ENCODE data around the gene SPPL2C.

SPPL2C gene

DNA sequence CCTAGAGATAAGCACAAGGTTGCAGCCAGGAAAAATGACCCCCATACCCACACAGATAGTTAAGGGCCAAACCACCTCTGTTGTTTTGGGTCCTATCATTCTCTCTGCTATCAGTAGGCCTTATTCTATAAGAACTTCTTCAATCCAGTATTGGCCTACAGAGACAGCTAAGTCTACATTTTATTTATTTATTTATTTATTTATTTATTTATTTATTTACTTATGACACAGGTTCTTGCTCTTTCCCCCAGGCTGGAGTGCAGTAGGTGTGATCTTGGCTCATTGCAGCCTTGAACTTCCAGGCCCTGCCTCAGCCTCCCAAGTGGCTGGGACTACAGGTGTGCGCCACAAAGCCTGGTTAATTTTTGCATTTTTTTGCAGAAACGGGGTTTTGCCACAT is 42.2 kb downstream of the SPPL2C start:
- no peak for DNase-seq (ENCODE audit: low spot score)

DNA sequence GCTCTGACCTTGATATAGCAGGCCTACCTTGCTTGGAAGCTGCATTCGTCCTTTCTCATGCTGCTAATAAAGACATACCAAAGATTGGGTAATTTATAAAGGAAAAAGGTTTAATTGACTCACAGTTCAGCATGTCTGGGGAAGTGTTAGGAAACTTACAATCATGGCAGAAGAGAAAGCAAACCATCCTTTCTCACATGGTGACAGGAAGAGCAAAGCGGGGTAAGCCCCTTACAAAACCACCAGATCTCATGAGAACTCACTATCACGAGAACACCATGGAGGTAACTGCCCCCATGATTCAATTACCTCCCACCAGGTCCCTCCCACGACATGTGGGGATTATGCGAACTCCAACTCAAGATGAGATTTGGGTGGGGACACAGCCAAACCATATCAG is 43.7 kb downstream of the SPPL2C start:
- DNase-seq (ENCODE audit: low spot score): no peak

DNA sequence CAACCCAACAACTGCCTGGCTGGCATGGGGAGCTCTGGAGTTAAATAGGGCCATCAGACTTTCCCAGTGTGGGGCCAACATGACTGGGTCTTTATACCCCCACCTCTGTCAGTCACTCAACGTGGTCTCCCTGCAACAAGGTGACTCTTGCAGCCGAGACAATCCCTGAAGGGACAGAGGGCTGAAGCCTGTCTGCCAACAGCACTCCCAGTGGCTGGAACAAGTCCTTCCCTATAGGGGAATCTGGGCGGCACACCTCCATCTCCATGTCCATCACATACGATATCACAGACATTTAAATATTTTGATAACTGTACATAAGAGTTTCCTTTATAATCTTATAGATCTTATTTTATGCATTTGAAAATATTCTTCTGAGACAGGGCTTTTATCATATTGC is 44.9 kb downstream of the SPPL2C start:
- DNase-seq (ENCODE audit: low spot score): no peak

DNA sequence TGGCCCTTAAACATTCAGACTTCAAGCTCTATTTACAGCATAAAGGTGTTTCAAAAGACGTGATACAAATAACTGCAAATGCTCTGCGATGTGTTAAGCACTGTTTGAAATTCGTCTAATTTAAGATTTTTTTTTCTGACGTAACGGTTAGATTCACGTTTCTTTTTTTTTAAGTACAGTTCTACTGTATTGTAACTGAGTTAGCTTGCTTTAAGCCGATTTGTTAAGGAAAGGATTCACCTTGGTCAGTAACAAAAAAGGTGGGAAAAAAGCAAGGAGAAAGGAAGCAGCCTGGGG is 49.0 kb downstream of the SPPL2C start:
- no peak for DNase-seq (ENCODE audit: low spot score)

DNA sequence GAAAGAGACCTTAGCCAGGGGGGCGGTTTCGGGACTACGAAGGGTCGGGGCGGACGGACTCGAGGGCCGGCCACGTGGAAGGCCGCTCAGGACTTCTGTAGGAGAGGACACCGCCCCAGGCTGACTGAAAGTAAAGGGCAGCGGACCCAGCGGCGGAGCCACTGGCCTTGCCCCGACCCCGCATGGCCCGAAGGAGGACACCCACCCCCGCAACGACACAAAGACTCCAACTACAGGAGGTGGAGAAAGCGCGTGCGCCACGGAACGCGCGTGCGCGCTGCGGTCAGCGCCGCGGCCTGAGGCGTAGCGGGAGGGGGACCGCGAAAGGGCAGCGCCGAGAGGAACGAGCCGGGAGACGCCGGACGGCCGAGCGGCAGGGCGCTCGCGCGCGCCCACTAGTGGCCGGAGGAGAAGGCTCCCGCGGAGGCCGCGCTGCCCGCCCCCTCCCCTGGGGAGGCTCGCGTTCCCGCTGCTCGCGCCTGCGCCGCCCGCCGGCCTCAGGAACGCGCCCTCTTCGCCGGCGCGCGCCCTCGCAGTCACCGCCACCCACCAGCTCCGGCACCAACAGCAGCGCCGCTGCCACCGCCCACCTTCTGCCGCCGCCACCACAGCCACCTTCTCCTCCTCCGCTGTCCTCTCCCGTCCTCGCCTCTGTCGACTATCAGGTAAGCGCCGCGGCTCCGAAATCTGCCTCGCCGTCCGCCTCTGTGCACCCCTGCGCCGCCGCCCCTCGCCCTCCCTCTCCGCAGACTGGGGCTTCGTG is 49.5 kb downstream of the SPPL2C start, which contains the start of gene MAPT:
Gene MAPT, plus strand, starts transcription at position 533 of the 763 bp plus-strand sequence. CDS start 67,784 bp downstream, outside the sequence.
- peak; percentile 99 for DNase-seq (ENCODE audit: low spot score)

DNA sequence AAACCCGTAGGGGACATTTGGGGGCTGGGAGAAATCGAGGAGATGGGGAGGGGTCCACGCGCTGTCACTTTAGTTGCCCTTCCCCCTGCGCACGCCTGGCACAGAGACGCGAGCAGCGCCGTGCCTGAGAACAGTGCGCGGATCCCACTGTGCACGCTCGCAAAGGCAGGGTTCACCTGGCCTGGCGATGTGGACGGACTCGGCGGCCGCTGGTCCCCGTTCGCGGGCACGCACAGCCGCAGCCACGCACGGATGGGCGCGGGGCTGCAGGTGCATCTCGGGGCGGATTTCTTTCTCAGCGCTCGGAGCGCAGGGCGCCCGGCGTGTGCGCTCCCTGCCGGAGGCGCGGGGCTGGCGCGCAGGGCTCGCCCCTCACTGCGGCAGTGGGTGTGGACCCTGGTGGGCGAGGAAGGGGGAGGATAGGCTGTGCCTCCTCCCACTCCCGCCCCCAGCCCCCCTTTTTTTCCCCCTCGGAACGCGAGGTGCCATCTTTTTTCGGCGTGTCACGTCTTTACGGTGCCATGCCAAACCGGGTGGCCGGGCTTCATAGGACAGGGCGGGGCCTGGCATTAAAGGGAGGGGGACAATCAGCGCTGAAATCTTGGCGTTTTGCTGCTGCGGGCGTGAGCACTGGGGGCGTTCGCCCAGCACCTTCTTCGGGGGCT is 50.8 kb downstream of the SPPL2C start:
- DNase-seq (ENCODE audit: low spot score): no peak

DNA sequence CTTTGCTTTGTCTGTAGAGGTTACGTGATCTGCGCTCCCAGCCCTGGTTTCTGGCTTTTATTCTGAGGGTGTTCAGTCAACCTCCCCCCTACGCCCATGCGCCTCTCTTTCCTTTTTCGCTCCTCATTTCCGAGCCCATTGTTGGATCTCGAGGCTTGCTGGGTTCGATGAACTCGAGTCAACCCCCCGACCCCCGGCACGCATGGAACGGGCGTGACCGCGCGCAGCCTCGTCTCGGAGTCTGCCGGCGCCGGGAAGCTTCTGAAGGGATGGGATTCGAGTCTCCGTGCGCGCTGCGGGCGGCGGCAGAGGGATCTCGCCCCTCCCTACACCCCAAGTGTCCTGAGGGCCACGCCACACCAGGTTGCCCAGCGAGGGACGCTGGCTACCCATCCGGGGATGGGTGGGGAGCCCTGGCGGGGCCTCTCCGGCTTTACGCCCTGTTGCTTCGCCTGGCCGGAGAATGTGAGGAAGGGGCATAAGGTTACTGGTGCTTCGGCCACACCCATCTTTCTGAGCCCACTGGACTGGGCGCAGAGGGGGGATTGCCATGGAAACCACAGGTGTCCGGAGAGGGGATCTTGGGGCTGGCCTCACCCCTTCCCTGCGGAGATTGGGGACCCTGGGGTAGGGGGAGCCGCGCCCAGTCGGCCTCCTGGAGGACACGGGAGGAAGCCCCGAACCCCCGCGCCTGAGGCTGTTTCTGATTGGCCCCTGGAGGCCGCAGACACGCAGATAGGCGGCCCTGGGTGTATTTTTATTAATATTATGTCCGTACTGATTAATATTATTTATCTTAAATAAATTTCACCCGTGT is 51.5 kb downstream of the SPPL2C start:
- DNase-seq (ENCODE audit: low spot score): no peak
